NB4 (cell line): Measurements from ENCODE around the gene SMAD5.

Source experiments
- DNase-seq: peaks from one replicate; pipeline ENCODE4 v3.0.0; 2010; ENCODE audit warnings: low read depth
- H3K4me3 ChIP-seq: one replicate; pipeline ENCODE4 v1.5.1; 2011; ENCODE audit warnings: mild to moderate bottlenecking, low read depth, low read length, moderate library complexity
- MYC ChIP-seq: IDR thresholded peaks from 2 replicates; pipeline ENCODE4 v1.6.1; 2011; ENCODE audit warnings: low read depth, low read length
- POLR2A ChIP-seq: IDR thresholded peaks from 2 replicates; pipeline ENCODE4 v1.6.1; 2011; ENCODE audit warnings: mild to moderate bottlenecking; ENCODE audit not compliant: insufficient read length; ENCODE audit errors: extremely low read depth
- TF ChIP-seq, protein P1 (sequence below): IDR thresholded peaks from 2 replicates; pipeline ENCODE4 v1.6.1; 2011; ENCODE audit warnings: low read depth, low read length
- TF ChIP-seq, protein P2 (sequence below): IDR thresholded peaks from one replicate; pipeline ENCODE4 v1.5.1; 2012; ENCODE audit warnings: low read depth, low read length

Gene SMAD5

DNA sequence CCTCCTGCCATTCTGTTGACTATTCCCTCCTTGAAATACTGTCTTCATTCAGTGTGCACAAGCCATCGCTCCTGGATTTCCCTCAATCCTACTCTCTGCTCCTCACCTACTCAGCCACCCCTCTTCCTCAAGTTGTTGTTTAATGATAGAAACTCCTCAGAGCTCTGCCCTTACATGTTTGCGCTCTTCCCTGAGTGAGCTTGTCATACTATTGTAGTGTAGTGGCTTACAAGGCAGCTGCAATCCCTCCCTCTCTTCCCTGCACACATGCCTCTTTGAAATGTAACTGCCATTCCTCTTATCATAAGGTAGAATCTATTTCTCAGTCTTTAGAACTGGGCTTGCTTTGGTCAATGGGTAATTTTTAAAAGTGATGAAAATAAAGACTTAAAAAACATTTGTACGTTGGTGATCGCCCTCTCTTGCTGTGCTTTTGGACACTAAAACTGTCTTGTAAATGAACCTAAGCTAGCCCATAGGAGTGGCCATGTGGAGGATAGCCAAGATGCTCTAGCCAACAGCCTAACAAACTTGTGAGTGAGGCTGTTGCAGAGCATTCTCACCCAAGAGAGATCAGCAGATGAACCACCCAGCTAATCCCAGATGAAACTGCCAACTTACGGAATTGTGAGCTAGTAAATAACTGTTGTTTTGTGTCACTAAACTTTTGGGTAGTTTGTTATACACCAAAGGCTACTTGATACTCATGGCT lies 18.1 kb upstream of the SMAD5 start:
- DNase-seq: no peak
- TF ChIP-seq MYC (no peak), POLR2A (no peak)
- TF ChIP-seq, protein P1, sequence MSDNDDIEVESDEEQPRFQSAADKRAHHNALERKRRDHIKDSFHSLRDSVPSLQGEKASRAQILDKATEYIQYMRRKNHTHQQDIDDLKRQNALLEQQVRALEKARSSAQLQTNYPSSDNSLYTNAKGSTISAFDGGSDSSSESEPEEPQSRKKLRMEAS: no peak
- TF ChIP-seq, protein P2, sequence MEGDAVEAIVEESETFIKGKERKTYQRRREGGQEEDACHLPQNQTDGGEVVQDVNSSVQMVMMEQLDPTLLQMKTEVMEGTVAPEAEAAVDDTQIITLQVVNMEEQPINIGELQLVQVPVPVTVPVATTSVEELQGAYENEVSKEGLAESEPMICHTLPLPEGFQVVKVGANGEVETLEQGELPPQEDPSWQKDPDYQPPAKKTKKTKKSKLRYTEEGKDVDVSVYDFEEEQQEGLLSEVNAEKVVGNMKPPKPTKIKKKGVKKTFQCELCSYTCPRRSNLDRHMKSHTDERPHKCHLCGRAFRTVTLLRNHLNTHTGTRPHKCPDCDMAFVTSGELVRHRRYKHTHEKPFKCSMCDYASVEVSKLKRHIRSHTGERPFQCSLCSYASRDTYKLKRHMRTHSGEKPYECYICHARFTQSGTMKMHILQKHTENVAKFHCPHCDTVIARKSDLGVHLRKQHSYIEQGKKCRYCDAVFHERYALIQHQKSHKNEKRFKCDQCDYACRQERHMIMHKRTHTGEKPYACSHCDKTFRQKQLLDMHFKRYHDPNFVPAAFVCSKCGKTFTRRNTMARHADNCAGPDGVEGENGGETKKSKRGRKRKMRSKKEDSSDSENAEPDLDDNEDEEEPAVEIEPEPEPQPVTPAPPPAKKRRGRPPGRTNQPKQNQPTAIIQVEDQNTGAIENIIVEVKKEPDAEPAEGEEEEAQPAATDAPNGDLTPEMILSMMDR: no peak
- no peak overlapping the region for H3K4me3 ChIP-seq

DNA sequence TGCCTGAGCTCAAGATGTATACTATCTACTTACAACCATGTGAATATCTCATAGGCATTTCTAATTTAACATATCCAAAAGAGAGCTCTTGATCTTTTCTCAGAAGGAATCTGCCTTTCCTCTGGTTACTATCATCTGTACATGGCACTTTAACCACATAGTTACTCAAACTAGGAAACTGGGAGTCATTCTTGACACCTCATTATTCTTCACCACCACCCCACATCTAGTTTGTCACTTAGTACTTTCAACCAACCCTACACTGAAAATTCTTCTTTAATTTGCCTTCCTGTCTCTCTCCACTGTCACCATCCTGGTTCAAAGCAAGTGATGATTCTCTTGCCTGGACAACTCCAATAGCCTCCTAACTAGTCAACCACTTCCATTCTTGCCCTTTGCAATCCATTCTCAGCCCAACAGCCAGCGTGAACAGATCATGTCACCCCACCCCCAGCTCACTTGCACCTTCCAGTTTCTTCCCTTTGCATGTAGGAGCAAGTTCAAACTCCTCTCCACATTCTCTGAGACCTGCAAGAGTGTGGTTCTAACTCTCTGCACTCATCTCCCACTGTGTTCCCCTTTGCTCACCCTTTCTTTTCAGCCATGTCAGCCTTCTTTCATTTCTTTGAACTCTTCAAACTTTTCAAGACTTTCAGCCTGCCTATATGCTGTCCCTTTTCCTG lies 17.3 kb upstream of the SMAD5 start:
- H3K4me3 ChIP-seq: no peak overlapping the region
- no peak for DNase-seq
- TF ChIP-seq, protein P2: no peak
- TF ChIP-seq POLR2A (no peak), MYC (no peak)
- TF ChIP-seq, protein P1: no peak

DNA sequence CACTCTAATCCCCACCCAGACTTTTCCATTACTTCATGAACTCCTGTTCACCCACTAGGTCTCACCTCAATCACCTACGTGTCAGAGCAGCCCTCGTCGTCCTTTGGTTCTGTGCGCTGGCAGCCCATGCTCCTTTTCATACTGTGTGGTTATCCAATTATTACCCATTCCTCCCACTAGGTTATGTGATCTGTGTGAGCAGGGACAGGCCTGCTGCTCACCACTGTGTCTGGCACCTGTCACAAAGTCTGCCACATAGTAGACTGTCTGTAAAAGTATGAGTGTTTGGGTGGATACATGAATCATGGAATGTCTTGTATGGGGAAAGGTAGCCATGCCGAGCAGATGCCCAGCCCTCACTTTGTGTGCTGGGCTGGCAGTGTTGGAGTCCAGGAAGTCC lies 12.1 kb upstream of the SMAD5 start:
- DNase-seq: no peak
- H3K4me3 ChIP-seq: no peak overlapping the region
- TF ChIP-seq, protein P2: no peak
- TF ChIP-seq MYC: no peak
- no peak for TF ChIP-seq POLR2A
- TF ChIP-seq, protein P1: no peak

DNA sequence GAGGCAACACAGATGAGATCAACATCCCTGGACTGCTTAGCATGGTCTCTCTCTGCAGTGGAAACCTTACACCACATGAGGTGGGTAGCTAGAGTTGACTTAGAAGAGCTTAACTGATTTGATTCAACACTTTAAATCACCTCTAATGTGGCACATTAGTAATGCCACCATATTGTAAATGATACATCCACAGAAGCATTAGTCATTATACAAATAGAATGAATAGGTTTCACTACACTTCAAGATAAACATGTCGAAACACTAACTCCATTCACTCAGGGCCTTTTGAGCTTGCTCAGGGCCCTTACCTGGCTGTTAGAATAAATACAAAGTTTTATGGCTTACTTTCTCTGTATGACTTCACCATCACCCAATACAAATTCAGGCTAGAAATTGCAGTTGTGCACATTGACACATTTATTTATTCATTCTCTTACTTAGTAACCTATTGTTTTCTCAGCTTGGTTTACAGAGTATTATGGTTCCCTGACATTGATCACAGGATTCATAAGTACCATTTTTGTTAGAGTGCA lies 9.3 kb upstream of the SMAD5 start:
- no peak for DNase-seq
- no peak overlapping the region for H3K4me3 ChIP-seq
- no peak for TF ChIP-seq MYC
- TF ChIP-seq POLR2A: no peak
- TF ChIP-seq, protein P2: no peak
- TF ChIP-seq, protein P1: no peak

DNA sequence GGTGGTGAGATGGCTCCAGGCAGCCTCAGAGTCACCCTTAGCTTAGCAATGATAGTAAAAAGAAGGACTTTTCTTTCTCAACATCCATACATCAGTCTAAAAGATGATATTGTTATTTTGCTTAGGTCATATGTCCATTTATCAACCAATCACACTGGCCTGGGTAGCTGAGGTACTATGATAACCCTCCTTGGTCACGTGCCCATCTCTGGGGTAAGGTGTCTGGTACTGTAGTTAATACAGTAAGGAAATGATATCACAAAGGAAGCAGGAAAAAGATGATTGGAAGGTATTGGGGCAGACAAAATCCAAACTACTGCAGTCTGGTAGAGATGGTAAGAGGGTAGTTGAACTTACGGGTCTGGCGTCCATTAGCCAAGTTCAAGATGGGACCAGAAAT lies 5.1 kb upstream of the SMAD5 start:
- no peak overlapping the region for H3K4me3 ChIP-seq
- TF ChIP-seq, protein P2: no peak
- TF ChIP-seq MYC (no peak), POLR2A (no peak)
- TF ChIP-seq, protein P1: no peak

More for the DNA sequence above, 5.1 kb upstream of the SMAD5 start:
- DNase-seq: no peak
